GM20000 (cell line): ENCODE measurements around the gene ZNF683.

Source experiments
- DNase-seq: peaks from one replicate; pipeline ENCODE4 v3.0.0; 2012; ENCODE audit warnings: low spot score
- CTCF ChIP-seq: IDR thresholded peaks from 2 replicates; pipeline ENCODE4 v1.5.1; 2012; ENCODE audit warnings: mild to moderate bottlenecking, control low read depth; ENCODE audit errors: extremely low read depth, missing control alignments

ZNF683 gene

GRCh38 chr1:26354972-26355371 is 17.6 kb downstream of the ZNF683 start:
- no peak for DNase-seq
- no peak for TF ChIP-seq CTCF

- DNase-seq = no peak
- TF ChIP-seq CTCF = no peak
These were observed 18.4 kb downstream of the ZNF683 start, which contains the start of gene CRYBG2 for GRCh38 chr1:26353976-26354820. CRYBG2 (minus strand) TSS chr1:26354130; CDS start chr1:26346657, 7,473 bp downstream.

- TF ChIP-seq CTCF = no peak
- no peak for DNase-seq
These were observed 19.2 kb downstream of the ZNF683 start for GRCh38 chr1:26353210-26353859.

- no peak for DNase-seq
- TF ChIP-seq CTCF = no peak
These were observed 20.2 kb downstream of the ZNF683 start for GRCh38 chr1:26352338-26352679.

- no peak for TF ChIP-seq CTCF
- DNase-seq = no peak
These were observed 20.8 kb downstream of the ZNF683 start for GRCh38 chr1:26351590-26352337.

- DNase-seq = no peak
These were observed 21.6 kb downstream of the ZNF683 start for GRCh38 chr1:26350701-26351589.

More at GRCh38 chr1:26350701-26351589, 21.6 kb downstream of the ZNF683 start:
- no peak for TF ChIP-seq CTCF
